B cell (primary cell): ENCODE results near the gene IFNA7.
A peak's percentile ranks its signal among the peaks of the same experiment; 100 is the strongest.
"Not testable (repeated sequence)": the region's sequence is repeated elsewhere in the genome, so short reads cannot be mapped to it uniquely, and the experiment has no call there.

ENCODE experiments used
- EZH2 ChIP-seq: IDR thresholded peaks from 2 replicates; pipeline ENCODE4 v1.6.1; 2012; ENCODE audit warnings: borderline replicate concordance, low read depth, mild to moderate bottlenecking, moderate library complexity, low read length; ENCODE audit not compliant: insufficient read depth, poor library complexity, severe bottlenecking
- TF ChIP-seq, protein P1 (sequence below): fragments of 200-600 bp; IDR thresholded peaks from one replicate; pipeline ENCODE4 v1.8.0; 2022; ENCODE audit warnings: antibody characterized with exemption, mild to moderate bottlenecking

- TF ChIP-seq, protein P1, sequence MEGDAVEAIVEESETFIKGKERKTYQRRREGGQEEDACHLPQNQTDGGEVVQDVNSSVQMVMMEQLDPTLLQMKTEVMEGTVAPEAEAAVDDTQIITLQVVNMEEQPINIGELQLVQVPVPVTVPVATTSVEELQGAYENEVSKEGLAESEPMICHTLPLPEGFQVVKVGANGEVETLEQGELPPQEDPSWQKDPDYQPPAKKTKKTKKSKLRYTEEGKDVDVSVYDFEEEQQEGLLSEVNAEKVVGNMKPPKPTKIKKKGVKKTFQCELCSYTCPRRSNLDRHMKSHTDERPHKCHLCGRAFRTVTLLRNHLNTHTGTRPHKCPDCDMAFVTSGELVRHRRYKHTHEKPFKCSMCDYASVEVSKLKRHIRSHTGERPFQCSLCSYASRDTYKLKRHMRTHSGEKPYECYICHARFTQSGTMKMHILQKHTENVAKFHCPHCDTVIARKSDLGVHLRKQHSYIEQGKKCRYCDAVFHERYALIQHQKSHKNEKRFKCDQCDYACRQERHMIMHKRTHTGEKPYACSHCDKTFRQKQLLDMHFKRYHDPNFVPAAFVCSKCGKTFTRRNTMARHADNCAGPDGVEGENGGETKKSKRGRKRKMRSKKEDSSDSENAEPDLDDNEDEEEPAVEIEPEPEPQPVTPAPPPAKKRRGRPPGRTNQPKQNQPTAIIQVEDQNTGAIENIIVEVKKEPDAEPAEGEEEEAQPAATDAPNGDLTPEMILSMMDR, result peak; percentile 51
- not testable (repeated sequence) for TF ChIP-seq EZH2
Measured at GRCh38 chr9:21182810-21183736, 18.9 kb downstream of the IFNA7 start.
